Muscle layer of colon (tissue), 2 donors: ENCODE measurements around the gene OBSL1.

Experiments
- H3K27ac ChIP-seq: one replicate; pipeline ENCODE4 v1.7.0; 2013; ENCODE audit warnings: low read depth, mild to moderate bottlenecking, low read length, moderate library complexity
- H3K27me3 ChIP-seq, 2 donors: one replicate each; pipeline ENCODE4 v1.7.0; 2013; ENCODE audit warnings: low read length in 2 of 2, mild to moderate bottlenecking in 2 of 2; ENCODE audit not compliant: insufficient read depth in 2 of 2, control insufficient read depth in 1 of 2
- H3K36me3 ChIP-seq: one replicate; pipeline ENCODE4 v1.7.0; 2013; ENCODE audit warnings: mild to moderate bottlenecking, low read length; ENCODE audit not compliant: insufficient read depth
- H3K4me1 ChIP-seq: one replicate; pipeline ENCODE4 v1.7.0; 2013; ENCODE audit warnings: mild to moderate bottlenecking, low read length; ENCODE audit not compliant: insufficient read depth
- H3K4me3 ChIP-seq, 2 donors: one replicate each; pipeline ENCODE4 v1.7.0; 2013; ENCODE audit warnings: low read length in 2 of 2, low read depth in 1 of 2, mild to moderate bottlenecking in 1 of 2, moderate library complexity in 1 of 2
- H3K9ac ChIP-seq: one replicate; pipeline ENCODE4 v1.7.0; 2013; ENCODE audit warnings: low read length
- H3K9me3 ChIP-seq: one replicate; pipeline ENCODE4 v1.7.0; 2013; ENCODE audit warnings: mild to moderate bottlenecking, low read length
- donor health status: abdominal sarcoma.
- donor health status: Adenocarcinoma of cecum.

OBSL1 gene

GRCh38 chr2:219562049-219563020 lies 9.0 kb downstream of the OBSL1 start:
- Histone ChIP-seq H3K4me3 (no peak overlapping the region), H3K9me3 (no peaks in the 10 kb centered on the region), H3K4me1 (peaks cover 7% of the 10 kb centered on the region), H3K27me3 (no peaks in the 10 kb centered on the region), H3K9ac (no peak overlapping the region), H3K27ac (no peak overlapping the region), H3K36me3 (peaks cover 32% of the 10 kb centered on the region)

GRCh38 chr2:219561179-219562048 lies 9.9 kb downstream of the OBSL1 start:
- H3K9me3 ChIP-seq, result no peaks in the 10 kb centered on the region
- H3K4me1 ChIP-seq, result peaks cover 7% of the 10 kb centered on the region
- H3K27me3 ChIP-seq, result no peaks in the 10 kb centered on the region
- no peak overlapping the region for H3K4me3 ChIP-seq
- H3K9ac ChIP-seq, result no peak overlapping the region
- no peak overlapping the region for H3K27ac ChIP-seq
- H3K36me3 ChIP-seq, result peaks cover 32% of the 10 kb centered on the region

GRCh38 chr2:219560893-219561178 lies 10.5 kb downstream of the OBSL1 start:
- H3K4me3 ChIP-seq, result no peak overlapping the region
- H3K9me3 ChIP-seq, result no peaks in the 10 kb centered on the region
- H3K27me3 ChIP-seq, result no peaks in the 10 kb centered on the region
- H3K36me3 ChIP-seq, result peaks cover 28% of the 10 kb centered on the region
- H3K27ac ChIP-seq, result no peak overlapping the region
- peaks cover 7% of the 10 kb centered on the region for H3K4me1 ChIP-seq
- H3K9ac ChIP-seq, result no peak overlapping the region

- H3K36me3 ChIP-seq, result peaks cover 27% of the 10 kb centered on the region
- H3K27ac ChIP-seq, result no peak overlapping the region
- H3K4me3 ChIP-seq, result no peak overlapping the region
- H3K9me3 ChIP-seq, result no peaks in the 10 kb centered on the region
- no peak overlapping the region for H3K9ac ChIP-seq
- peaks cover 7% of the 10 kb centered on the region for H3K4me1 ChIP-seq
- no peaks in the 10 kb centered on the region for H3K27me3 ChIP-seq
These were observed 11.1 kb downstream of the OBSL1 start for GRCh38 chr2:219560037-219560892.

GRCh38 chr2:219559156-219559915 lies 12.0 kb downstream of the OBSL1 start:
- H3K36me3 ChIP-seq, result peaks cover 27% of the 10 kb centered on the region
- peaks cover 7% of the 10 kb centered on the region for H3K4me1 ChIP-seq
- H3K27me3 ChIP-seq, result no peaks in the 10 kb centered on the region

GRCh38 chr2:219557791-219558785 lies 13.3 kb downstream of the OBSL1 start:
- no peak overlapping the region for H3K4me3 ChIP-seq
- H3K9ac ChIP-seq, result no peak overlapping the region
- peaks cover 17% of the 10 kb centered on the region for H3K36me3 ChIP-seq
- peaks cover 11% of the 10 kb centered on the region for H3K4me1 ChIP-seq
- H3K27me3 ChIP-seq, result peaks cover 0 to 7% of the 10 kb centered on the region in 2 donors
- H3K9me3 ChIP-seq, result no peaks in the 10 kb centered on the region
- H3K27ac ChIP-seq, result no peak overlapping the region

More at GRCh38 chr2:219559156-219559915, 12.0 kb downstream of the OBSL1 start:
- H3K4me3 ChIP-seq, result no peak overlapping the region
- no peaks in the 10 kb centered on the region for H3K9me3 ChIP-seq
- H3K27ac ChIP-seq, result no peak overlapping the region
- no peak overlapping the region for H3K9ac ChIP-seq

GRCh38 chr2:219557320-219557719 lies 14.0 kb downstream of the OBSL1 start:
- H3K36me3 ChIP-seq, result peaks cover 10% of the 10 kb centered on the region

GRCh38 chr2:219556413-219556812 lies 14.9 kb downstream of the OBSL1 start:
- H3K9me3 ChIP-seq, result no peaks in the 10 kb centered on the region
- H3K4me3 ChIP-seq, result no peak overlapping the region
- H3K9ac ChIP-seq, result no peak overlapping the region
- H3K4me1 ChIP-seq, result peaks cover 21% of the 10 kb centered on the region
- peaks cover 7 to 9% of the 10 kb centered on the region in 2 donors for H3K27me3 ChIP-seq
- no peak overlapping the region for H3K27ac ChIP-seq
- peaks cover under 1% of the 10 kb centered on the region for H3K36me3 ChIP-seq

More at GRCh38 chr2:219557320-219557719, 14.0 kb downstream of the OBSL1 start:
- no peak overlapping the region for H3K4me3 ChIP-seq
- peaks cover 0 to 9% of the 10 kb centered on the region in 2 donors for H3K27me3 ChIP-seq
- peaks cover 16% of the 10 kb centered on the region for H3K4me1 ChIP-seq
- H3K27ac ChIP-seq, result no peak overlapping the region
- no peak overlapping the region for H3K9ac ChIP-seq
- no peaks in the 10 kb centered on the region for H3K9me3 ChIP-seq

- Histone ChIP-seq H3K9me3 (no peaks in the 10 kb centered on the region), H3K27ac (no peak overlapping the region), H3K27me3 (peaks cover 9% of the 10 kb centered on the region in 2 donors), H3K36me3 (no peaks in the 10 kb centered on the region), H3K9ac (no peak overlapping the region), H3K4me3 (no peak overlapping the region), H3K4me1 (peaks cover 21% of the 10 kb centered on the region)
These were observed 15.4 kb downstream of the OBSL1 start for GRCh38 chr2:219555956-219556355.
